NCI-H69 (cell line): Measurements from ENCODE around the gene SRGAP1.
A peak's percentile ranks its signal among the peaks of the same experiment; 100 is the strongest.
"Not testable (repeated sequence)": the region's sequence is repeated elsewhere in the genome, so short reads cannot be mapped to it uniquely, and the experiment has no call there.

Experiments
- DNase-seq: peaks from one replicate; lab custom pipeline; 2025; lab: John Stamatoyannopoulos, UW

SRGAP1 gene

DNA sequence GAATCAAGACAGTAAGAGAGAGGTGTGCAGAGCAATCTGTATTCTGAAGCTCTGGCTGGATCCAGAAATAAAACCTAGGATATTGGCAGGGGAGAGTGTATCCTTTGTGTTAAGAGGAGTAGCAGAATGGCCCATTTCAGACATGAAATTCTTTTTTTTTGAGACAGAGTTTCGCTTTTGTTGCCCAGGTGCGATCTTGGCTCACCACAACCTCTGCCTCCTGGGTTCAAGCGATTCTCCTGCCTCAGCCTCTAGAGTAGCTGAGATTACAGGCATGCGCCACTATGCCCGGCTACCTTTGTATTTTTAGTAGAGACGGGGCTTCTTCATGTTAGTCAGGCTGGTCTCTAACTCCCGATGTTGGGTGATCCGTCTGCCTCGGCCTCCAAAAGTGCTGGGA lies 6.1 kb upstream of the SRGAP1 start:
- no peak for DNase-seq

DNA sequence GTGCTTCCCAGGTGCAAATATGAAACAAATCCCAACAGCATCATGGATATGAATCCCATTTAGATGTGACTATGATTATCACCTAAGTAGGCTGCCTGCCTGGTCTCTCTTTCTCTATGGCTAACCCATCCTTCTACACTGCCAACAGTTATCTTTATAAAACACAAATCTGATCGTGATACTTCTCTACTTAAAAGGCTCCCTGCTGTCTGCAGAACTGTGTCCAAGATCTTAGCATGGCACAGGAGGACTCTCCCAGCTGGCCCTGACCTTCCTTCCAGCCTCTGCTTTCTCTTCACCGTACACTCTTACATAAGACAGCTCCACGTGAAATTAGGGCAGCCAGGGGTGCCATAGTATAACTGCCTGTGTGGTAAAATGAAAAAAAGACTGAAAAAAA lies 3.5 kb upstream of the SRGAP1 start:
- DNase-seq, result peak; percentile 23

DNA sequence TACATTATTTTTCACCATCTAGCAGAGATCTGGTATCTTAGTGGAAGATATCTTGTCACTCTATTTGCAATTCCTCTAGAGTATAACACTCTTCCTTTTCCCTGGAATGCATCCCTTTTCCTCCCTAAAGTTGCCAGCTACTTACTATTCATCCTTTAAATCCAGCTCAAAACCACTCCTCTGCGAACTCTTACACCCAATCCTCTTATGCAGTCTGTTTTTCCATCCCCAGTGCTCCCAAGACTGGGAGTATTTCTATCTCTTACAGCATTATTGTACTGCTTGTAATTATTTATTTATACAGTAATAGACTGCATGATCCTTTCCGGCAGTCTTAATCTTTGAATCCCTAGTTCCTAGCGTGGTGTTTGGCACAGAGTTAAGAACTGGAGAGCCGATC lies 2.9 kb upstream of the SRGAP1 start:
- DNase-seq, result peak; percentile 39

DNA sequence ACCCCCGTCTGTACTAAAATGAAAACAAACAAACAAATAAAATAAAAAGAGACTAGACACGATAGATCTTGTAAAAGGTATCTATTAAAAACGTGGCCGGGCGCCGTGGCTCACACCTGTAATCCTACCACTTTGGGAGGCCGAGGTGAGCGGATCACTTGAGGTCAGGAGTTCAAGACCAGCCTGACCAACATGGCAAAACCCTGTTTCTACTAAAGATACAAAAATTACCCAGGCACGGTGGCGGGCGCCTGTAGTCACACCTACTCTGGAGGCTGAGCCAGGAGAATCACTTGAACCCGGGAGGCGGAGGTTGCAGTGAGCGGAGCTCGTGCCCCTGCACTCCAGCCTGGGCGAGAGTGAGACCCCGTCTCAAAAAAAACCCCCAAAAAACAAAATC lies 1.8 kb upstream of the SRGAP1 start:
- not testable (repeated sequence) for DNase-seq

DNA sequence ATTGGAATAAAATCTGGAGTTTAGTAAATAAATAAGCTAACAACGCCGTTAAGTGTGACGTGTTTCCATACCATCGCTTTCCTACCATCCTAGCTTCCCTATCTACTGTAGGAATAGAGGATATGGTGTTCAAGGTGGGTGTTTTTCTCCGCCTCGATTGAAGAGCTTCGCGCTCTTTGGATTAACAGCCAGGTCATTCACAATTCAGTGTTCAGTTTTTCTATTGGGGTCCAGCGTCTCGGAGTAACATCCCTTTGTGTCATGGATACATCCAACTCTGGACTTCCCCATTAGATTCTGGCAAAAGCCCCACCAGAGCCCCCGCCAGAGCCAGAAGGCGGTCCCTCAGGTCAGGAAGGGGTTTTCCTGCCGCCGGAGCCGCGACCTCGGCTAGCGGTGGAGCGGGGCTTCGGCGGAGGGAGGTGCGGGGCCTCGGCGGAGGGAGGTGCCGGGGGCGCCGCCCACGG lies 1.2 kb upstream of the SRGAP1 start:
- DNase-seq, result no peak

DNA sequence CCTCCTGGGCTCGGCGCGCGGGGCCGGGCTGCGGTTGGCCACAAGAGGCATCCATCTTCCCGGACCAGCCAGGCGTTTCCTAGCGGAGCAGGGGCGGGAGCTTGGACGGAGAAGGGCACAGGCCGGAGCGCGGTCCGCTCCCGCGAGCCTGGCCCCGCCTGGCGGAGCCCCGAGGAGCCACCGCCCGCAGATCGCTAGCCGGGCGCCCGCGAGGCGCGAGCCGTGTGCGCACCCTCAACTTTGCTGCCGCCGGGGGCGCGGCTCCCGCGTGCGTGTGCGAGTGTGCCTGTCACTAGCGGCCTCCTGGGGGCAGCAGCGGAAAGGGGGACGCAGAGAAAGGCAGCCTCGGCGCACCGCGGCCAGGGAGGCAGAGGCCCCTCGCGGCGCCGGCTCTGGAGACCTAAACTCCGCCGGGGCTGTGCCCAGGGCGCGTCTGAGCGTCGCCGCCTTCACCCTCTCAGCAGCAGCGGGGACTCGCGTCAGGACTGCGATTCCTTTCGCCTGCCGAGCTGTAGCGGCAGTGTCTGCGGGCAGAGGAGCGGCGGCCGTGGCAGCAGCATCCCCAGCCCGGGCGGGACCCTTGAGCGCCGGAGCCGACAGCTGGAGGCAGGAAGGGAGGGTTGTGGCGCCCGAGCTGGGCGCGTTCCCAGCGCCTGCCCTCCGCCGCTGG lies 644 bp upstream of the SRGAP1 start:
- DNase-seq, result peak; percentile 98

DNA sequence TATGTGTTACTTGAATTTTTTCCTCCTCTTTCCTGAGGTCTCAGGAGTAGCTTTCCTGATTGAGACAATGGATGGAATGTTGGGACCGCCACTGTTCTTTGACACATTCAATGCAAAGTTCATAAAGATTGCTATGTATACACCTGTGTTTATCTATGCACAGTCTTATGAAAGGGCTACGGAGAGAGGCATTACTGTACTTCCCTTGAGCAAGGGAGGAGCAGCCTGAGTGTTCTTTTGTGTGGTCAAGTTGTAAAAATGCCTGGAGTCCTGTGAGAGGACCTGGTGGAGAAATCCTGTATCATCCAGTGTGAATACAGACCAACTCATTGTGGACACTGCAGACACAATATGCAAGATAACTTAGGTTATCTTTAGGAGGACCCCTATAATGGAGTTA lies 1.2 kb downstream of the SRGAP1 start:
- peak; percentile 86 for DNase-seq

DNA sequence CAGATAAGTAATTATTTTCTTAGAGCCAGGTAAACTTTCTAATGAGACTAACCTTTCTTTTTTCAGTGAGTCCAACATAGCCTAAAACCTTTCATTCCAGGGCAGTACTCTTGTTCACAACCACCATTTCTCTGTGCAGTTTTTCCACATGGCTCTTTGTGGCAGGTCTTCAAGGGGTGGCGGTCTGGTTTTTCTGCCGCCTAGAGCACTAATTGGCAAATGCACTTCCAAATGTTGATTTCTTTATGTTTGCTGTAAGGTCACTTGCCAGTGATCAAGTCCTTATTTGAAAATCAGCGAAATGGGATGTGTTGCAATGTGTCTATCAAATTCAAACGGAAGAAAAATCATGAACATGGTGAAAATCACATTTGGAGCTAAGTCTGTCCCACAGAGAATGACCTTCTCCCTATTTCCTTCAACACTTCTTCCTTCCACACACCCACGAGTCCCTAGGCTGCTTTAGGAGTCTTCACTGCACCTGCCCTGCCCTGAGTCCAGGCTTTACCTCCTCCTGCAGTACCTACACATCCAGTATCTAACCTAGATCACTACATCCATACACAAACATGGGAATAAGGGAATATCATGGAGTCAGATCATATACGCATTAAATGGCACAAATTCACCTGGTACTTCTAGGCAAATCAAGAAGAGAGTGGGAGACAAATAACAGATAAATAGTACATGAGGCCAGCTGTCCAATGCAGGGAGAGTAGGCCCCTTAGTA lies 1.9 kb downstream of the SRGAP1 start:
- peak; percentile 81 for DNase-seq

DNA sequence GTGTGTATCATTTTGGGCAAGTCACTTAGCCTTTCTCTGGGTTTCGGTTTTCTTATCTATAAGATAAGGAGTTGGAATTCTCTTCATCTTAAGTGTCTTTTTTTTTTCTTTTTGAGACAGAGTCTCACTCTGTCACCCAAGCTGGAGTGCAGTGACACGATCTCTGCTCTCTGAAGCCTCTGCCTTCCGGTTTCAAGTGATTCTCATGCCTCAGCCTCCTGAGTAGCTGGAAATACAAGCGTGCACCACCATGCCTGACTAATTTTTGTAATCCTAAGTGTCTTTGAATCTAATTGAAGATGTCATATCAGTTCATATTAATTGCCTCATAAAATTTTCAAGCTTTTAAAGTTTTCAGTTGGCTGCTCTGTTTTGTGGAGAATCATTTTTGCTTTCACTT lies 4.0 kb downstream of the SRGAP1 start:
- peak; percentile 12 for DNase-seq

DNA sequence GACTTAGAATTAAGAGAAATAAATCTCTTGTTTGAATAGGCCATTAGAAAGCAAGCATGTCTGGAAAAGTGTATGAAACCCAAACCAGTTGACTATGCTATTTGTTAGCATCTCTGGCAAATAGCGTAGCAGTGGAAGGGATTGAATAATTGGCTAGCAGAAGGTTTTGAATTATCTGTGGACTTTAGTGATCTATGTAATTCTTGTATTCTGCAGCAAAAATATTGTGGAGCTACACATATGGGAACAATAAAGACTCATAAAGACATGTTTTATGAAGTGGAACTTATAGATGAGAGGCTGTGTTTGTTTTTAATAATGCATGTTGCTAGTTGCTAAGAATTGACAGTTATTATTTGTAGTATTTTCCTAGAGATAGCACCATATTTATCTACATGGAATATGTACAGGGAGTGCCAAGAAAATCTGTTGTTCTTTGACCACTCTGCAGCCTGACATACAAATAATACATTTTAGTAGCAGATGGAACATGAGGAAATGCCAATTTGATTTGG lies 4.7 kb downstream of the SRGAP1 start:
- peak; percentile 65 for DNase-seq

DNA sequence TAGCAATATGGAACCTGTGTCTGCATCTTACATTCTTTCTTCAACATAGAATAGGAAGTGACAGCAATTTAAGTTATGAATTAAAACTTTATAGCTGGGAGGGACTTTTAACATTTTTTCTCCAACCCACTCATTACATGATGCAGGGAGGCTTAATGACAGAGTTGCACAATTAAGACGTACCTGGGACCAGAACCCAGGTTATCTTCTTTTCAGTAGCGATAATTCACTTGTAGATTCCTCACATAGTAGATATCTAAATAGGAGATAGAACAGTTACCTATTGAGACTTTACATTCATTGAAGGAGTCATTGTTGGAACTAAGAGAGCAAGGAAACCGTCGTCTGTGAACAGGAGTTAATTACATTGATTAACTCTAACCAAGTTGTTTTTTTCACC lies 5.1 kb downstream of the SRGAP1 start:
- peak; percentile 46 for DNase-seq

DNA sequence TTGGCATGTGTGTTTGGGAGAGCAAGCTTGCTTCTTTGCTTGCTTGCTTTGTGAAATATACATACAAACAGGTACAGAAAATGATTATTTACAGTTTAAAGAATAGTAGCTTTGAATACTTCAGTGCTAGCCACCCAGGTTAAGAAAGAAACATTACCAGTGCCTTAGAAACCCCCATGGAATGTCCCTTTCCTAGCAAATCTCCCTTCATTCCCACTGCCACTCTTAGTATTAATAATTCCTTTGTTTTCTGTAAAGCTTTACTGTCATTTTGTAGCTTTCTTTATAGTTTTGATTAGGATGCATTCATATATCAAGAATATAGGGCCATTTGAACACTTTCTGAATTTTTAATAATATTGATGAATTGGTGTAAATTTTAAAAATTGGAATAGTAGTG lies 9.5 kb downstream of the SRGAP1 start:
- DNase-seq, result no peak

DNA sequence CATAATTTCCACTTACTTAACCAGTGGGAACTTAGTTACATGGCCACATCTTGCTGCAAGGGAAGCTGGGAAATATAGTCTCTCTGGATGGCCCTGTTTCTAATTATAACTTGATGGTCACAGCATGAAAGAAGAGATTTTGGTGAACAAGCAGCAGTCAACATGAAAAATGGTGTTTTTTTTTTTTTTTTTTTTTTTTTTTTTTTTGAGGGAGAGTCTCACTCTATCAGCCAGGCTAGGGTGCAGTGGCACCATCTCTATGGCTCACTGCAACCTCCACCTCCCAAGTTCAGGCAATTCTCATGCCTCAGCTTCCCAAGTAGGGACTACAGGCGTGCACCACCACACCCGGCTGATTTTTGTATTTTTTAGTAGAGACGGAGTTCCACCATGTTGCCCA lies 10.8 kb downstream of the SRGAP1 start:
- DNase-seq, result no peak

DNA sequence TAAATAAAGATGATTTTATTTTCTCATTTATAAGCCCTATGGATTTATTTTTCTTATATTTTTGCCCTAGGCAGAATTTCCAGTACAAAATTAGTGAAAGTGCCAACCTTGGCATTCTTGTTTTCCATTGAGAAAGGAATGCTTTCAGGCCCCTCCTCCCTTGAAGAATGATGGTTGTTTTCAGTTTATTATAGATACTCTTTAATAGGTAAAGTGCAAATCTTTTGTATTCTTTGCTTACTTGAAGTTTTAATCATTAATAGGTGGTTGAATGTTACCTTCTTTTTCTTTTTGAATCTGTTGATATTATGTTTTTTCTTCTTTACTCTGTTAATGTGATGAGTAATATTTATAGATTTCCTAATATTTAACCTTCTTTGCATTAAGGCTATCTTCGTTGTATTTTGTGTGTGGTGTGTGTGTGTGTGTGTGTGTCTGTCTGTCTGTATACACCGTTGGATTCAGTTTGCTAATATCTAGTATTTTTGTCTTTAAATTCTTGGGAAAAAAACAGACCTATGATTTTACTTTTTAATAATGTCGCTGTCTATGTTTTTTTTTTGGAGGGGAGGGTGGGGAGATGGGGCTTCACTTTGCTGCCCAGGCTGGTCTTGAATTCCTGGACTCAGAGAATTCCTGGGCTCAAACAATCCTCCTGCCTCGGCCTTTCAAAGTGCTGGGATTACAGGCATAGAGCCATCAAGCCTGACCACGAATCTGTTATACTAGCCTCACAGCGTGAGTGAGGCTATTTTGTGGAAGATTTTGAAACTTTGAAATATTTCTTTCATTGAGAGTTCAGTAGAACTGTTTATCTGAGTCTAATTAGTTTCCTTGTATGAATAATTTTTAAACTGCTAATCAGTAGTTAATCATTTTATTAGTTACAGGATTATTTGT lies 13.5 kb downstream of the SRGAP1 start:
- no peak for DNase-seq

DNA sequence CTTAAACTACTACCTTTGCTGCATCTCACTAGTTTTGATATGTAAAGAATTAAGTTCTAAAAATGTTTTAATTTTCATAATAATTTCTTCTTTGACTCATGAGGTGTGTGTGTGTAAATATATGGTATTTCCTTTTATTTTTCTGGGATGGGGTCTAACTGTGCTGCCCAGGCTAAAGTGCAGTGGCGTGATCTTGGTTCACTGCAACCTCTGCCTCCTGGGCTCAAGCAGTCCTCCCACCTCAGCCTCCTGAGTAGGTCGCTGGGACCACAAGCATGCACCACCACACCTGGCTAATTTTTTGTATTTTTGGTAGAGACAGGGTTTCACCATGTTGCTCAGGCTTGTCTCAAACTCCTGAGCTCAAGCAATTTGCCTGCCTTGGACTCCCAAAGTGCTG lies 15.4 kb downstream of the SRGAP1 start:
- not testable (repeated sequence) for DNase-seq

DNA sequence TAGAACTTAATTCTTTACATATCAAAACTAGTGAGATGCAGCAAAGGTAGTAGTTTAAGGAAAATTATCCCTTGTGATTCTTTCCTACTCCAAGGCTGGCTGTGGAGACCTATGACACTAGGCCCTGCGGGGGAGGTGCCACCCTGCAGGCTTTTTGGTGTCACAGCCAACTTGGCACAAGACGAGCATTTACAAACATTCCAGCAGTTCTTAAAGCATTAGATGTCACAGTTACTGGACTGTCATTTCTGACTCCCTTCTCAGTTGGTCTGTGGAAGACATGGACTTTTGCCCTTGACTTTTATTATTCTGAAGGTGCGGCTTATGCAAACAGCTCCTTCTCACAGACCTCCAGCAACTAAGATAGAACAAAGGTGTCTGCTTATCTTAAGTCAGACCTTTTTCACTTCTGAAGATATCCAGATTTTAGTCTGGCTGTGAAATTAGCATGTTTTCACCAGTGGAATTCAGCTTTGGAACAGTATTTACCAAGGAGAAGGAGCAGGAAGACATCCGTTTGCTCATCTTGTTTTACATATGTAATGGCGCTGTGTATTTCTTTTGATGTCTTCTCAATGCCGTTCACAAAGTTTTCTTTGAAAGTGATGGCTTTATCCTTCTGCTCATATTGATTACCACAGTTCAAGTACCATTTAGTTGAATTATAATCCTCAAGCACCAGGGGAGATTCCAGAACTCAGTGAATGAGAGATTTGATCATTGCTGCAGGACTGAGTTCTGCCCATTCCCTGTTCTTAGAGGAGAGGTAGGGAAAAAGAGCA lies 17.9 kb downstream of the SRGAP1 start:
- peak; percentile 41 for DNase-seq

DNA sequence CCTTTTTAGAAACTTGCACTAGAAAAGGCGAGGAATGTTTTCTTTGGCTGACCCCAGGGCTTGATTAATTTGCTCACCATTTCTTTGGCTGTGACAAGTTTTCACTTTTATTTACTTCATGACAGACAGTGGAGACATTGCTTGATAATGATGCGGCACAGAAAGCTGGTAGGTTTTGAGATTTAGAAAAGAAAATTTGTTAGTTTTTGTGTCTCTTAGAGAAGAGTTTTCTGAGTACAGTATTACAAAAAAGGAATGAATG lies 18.4 kb downstream of the SRGAP1 start:
- no peak for DNase-seq

DNA sequence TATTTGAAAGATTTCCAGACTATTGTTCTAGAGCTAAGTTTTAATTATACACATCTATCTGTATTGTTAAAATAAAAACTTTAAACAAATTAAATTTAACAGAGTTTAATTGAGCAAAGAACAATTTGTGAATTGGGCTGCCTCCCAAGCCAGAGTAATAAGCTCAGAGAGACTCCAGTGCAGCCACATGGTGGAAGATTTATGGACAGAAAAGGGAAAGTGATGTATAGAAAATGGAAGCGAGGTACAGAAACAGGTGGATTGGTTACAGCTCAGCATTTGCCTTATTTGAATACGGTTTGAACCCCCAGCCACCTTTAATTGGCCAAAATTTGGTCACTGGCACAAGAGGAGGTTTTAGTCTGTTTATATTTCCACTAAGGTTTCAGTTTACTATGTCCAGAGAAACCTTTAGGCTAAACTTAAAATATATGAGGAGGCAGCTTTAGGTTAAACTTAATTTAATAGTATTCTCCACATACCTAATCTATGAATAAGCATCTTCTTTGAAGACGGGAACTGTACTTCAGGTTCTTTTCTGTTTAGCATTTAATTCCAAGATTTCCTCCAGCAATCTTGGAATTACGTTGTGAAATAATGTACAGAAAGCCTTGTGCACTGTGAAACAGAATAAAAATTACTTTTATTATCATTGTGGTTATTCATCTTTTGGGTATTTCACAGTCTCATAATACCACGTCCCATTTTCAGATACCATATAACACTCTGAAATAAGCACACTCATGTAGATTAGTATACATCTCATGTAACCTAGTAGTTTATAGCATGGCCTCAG lies 19.4 kb downstream of the SRGAP1 start:
- peak; percentile 13 for DNase-seq

DNA sequence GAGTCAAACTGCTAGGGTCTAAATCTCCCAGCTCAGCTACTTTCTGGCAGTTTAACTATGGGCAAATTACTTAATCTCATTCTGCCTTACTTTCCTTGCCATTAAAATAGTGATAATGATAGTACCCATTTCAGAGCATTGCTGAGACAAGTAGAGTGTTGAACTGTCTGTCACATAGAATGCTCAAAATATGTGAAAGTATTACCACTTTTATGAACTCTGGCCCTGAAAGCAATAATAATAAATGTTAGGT lies 19.9 kb downstream of the SRGAP1 start:
- no peak for DNase-seq

DNA sequence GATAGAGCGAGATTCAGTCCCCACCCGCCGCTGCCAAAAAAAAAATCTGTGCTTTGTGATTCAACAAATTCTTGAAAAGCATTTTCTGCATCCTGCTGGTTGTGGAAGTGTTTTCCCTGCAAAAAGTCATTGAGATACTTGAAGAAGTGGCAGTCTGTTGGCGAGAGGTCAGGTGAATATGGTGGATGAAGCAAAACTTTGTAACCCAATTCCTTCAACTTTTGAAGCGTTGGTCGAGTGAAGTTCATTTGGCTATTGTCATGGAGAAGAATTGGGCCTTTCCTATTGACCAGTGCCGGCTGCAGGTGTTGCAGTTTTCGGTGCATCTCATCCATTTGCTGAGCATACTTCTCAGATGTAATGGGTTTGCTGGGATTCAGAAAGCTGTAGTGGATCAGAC lies 20.9 kb downstream of the SRGAP1 start:
- no peak for DNase-seq

DNA sequence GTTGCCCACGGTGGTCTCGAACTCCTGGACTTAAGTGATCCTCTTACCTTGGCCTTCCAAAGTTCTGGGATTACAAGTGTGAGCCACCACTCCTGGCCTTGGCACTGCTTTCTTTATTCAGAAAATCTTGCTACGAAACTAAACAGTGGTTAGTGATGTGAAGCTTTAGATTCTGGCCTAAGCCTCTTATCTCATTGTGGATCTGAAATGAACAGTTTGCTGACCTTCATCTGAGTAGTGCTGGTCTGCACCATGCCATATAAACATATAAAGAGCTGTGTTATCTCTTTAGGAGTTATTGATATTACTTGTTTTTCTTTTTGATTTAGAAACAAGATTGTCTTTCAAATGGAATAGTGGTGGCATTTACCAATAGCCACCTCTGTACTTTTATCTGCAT lies 22.6 kb downstream of the SRGAP1 start:
- no peak for DNase-seq
